B cell (primary cell): ENCODE results near the gene FANCM. TPM values are rescaled to one million over a fixed set of nuclear protein-coding genes. Genes with fewer than 3 reads are reported as not detected.

Experiments used
- ATAC-seq: fragments of 200-7000 bp; cut with Tn5 transposase; one replicate; pipeline ENCODE4 v1.10.0; 2021; ENCODE audit warnings: low read depth, mild to moderate bottlenecking, moderate number of reproducible peaks, moderate library complexity
- CTCF ChIA-PET: fragments of 350-600 bp; sonication (Branson Sonifier 250); formaldehyde crosslinking; loops from one replicate; lab custom pipeline; 2021; ENCODE audit warnings: antibody characterized with exemption, inconsistent platforms; lab: Charles Lee
- POLR2A ChIA-PET: fragments of 350-600 bp; sonication (Branson Sonifier 250); formaldehyde crosslinking; loops from one replicate; lab custom pipeline; 2021; ENCODE audit warnings: antibody characterized with exemption; lab: Charles Lee
- DNase-seq: peaks from one replicate; pipeline ENCODE4 v3.0.0; 2013
- H2AFZ ChIP-seq: 2 replicates; pipeline ENCODE4 v1.6.1; 2012; ENCODE audit warnings: mild to moderate bottlenecking, low read depth, low read length; ENCODE audit not compliant: insufficient read depth, poor library complexity, severe bottlenecking
- H3K27ac ChIP-seq, 2 donors: 1 replicate in 1 of 2; 2 replicates in 1 of 2; pipeline ENCODE4 v1.5.1; 2012 to 2013; ENCODE audit warnings: low read length in 2 of 2, mild to moderate bottlenecking in 2 of 2, moderate library complexity in 1 of 2
- H3K27me3 ChIP-seq, 4 experiments: fragments of 200-600 bp in 1 of 4; sonication (generic) in 1 of 4; replicated peaks in 1 of 4; 1 replicate in 2 of 4; 2 replicates in 2 of 4; pipeline versions ENCODE4 v1.6.1 to v1.7.0; 2013 to 2016; ENCODE audit warnings: low read length in 3 of 4, mild to moderate bottlenecking in 2 of 4, mixed read lengths in 1 of 4, moderate library complexity in 1 of 4; ENCODE audit not compliant: insufficient read depth in 4 of 4, control insufficient read depth in 3 of 4; ENCODE audit errors: control extremely low read depth in 1 of 4
- H3K36me3 ChIP-seq, 2 experiments: replicated peaks in 1 of 2; 1 replicate in 1 of 2; 2 replicates in 1 of 2; pipeline versions ENCODE4 v1.6.1 to v1.7.1; 2013; ENCODE audit warnings: low read length in 1 of 2; ENCODE audit not compliant: insufficient read depth in 2 of 2, control insufficient read depth in 1 of 2; ENCODE audit errors: control extremely low read depth in 1 of 2, extremely low read depth in 1 of 2
- H3K4me1 ChIP-seq, 2 donors: fragments of 200-600 bp in 1 of 2; sonication (generic) in 1 of 2; 1 replicate in 1 of 2; 2 replicates in 1 of 2; pipeline versions ENCODE4 v1.5.1 to v1.6.1; 2013 to 2017; ENCODE audit warnings: low read length in 2 of 2; ENCODE audit not compliant: control insufficient read depth in 2 of 2, insufficient read depth in 2 of 2
- H3K4me2 ChIP-seq: replicated peaks from 2 replicates; pipeline ENCODE3; 2012; ENCODE audit warnings: mild to moderate bottlenecking, low read depth, low read length; ENCODE audit not compliant: poor library complexity, severe bottlenecking
- H3K4me3 ChIP-seq, 5 experiments: fragments of 200-600 bp in 1 of 5; sonication (generic) in 1 of 5; 1 replicate in 3 of 5; 2 replicates in 2 of 5; pipeline versions ENCODE4 v1.5.1 to v1.7.0; 2011 to 2016; ENCODE audit warnings: low read length in 4 of 5, mild to moderate bottlenecking in 4 of 5, low read depth in 2 of 5, control low read depth in 1 of 5, moderate library complexity in 1 of 5; ENCODE audit not compliant: insufficient read depth in 1 of 5; ENCODE audit errors: control extremely low read depth in 1 of 5, extremely low read depth in 1 of 5
- H3K79me2 ChIP-seq: fragments of 200-600 bp; sonication (generic); one replicate; pipeline ENCODE4 v1.6.0; 2016; ENCODE audit warnings: low read length; ENCODE audit not compliant: control insufficient read depth, insufficient read depth
- H3K9ac ChIP-seq: fragments of 200-600 bp; sonication (generic); 2 replicates; pipeline ENCODE4 v1.6.1; 2017; ENCODE audit warnings: mild to moderate bottlenecking, low read length, moderate library complexity
- H3K9me3 ChIP-seq, 3 donors: one replicate each; pipeline versions ENCODE4 v1.6.1 to v1.7.1; 2013; ENCODE audit warnings: low read length in 2 of 3; ENCODE audit not compliant: control insufficient read depth in 2 of 3, insufficient read depth in 1 of 3; ENCODE audit errors: control extremely low read depth in 1 of 3
- H4K20me1 ChIP-seq: 2 replicates; pipeline ENCODE4 v1.6.0; 2012; ENCODE audit warnings: mild to moderate bottlenecking, low read length; ENCODE audit not compliant: insufficient read depth, control insufficient read depth, poor library complexity, severe bottlenecking
- H3K27ac Mint-ChIP-seq: one replicate; pipeline ENCODE4 v1.8.0; 2021; ENCODE audit warnings: mixed read lengths
- H3K27me3 Mint-ChIP-seq: one replicate; pipeline ENCODE4 v1.8.0; 2021; ENCODE audit warnings: mixed read lengths
- H3K4me1 Mint-ChIP-seq: one replicate; pipeline ENCODE4 v1.8.0; 2021; ENCODE audit warnings: mixed read lengths
- H3K4me3 Mint-ChIP-seq: one replicate; pipeline ENCODE4 v1.8.0; 2021; ENCODE audit warnings: mixed read lengths
- H3K9me3 Mint-ChIP-seq: one replicate; pipeline ENCODE4 v1.8.0; 2022; ENCODE audit warnings: mixed read lengths; ENCODE audit not compliant: insufficient read depth
- CTCF ChIP-seq: fragments of 200-600 bp; IDR thresholded peaks from one replicate; pipeline ENCODE4 v1.8.0; 2022; ENCODE audit warnings: antibody characterized with exemption, mild to moderate bottlenecking
- EZH2 ChIP-seq: IDR thresholded peaks from 2 replicates; pipeline ENCODE4 v1.6.1; 2012; ENCODE audit warnings: borderline replicate concordance, low read depth, mild to moderate bottlenecking, moderate library complexity, low read length; ENCODE audit not compliant: insufficient read depth, poor library complexity, severe bottlenecking
- WGBS: methylation state at CpG from one replicate; pipeline ENCODE4 v1.1.5; 2013; ENCODE audit warnings: missing lambda C conversion rate; ENCODE audit not compliant: insufficient coverage; 5-methylcytosine and 5-hydroxymethylcytosine counted together
- intact Hi-C: fragments of 100-400 bp; cut with micrococcal nuclease; formaldehyde crosslinking; loops from one replicate; pipeline ENCODE4 v1.10.0; 2022
- polyA plus RNA-seq: library from polyadenylated mRNA; depleted of rRNA; stranded (reverse); fragments of >200 nt; gene quantifications from 2 replicates; pipeline ENCODE4 v1.2.3, GENCODE V29; 2012
- total RNA-seq, 2 donors: library from RNA; stranded (reverse); fragments of 120-200 nt in 1 of 2; gene quantifications; 1 replicate in 1 of 2; 2 replicates in 1 of 2; pipeline versions ENCODE4 v1.2.3 to v1.2.4, GENCODE V29; 2013 to 2022

FANCM gene
- total and polyA plus RNA-seq, 2 donors (not counting 1 experiment from before 2014, with no cell fraction given), result 3.0 to 15.5 TPM

GRCh38 chr14:45194964-45195363 is 59.2 kb downstream of the FANCM start:
- H3K36me3 ChIP-seq, result peaks cover 2 to 5% of the 10 kb centered on the region in 2 experiments
- no peaks in the 10 kb centered on the region for H3K4me1 Mint-ChIP-seq

GRCh38 chr14:45198551-45198950 is 62.8 kb downstream of the FANCM start:
- no peak for TF ChIP-seq EZH2
- TF ChIP-seq CTCF, result no peak
- Histone ChIP-seq H2AFZ (no peak overlapping the region), H3K4me2 (no peak overlapping the region), H3K27ac (no peak overlapping the region), H4K20me1 (no peaks in the 10 kb centered on the region), H3K4me3 (no peak overlapping the region), H3K9ac (no peak overlapping the region), H3K4me1 (no peaks in the 10 kb centered on the region), H3K79me2 (no peaks in the 10 kb centered on the region), H3K36me3 (peaks cover 0 to 6% of the 10 kb centered on the region in 2 experiments), H3K27me3 (no peaks in the 10 kb centered on the region), H3K9me3 (no peaks in the 10 kb centered on the region)
- ATAC-seq (no peak), DNase-seq (no peak)
- Mint-ChIP-seq H3K27ac (no peak overlapping the region), H3K4me1 (no peaks in the 10 kb centered on the region), H3K27me3 (no peaks in the 10 kb centered on the region), H3K9me3 (no peaks in the 10 kb centered on the region), H3K4me3 (no peak overlapping the region)
- POLR2A ChIA-PET, result no interaction called here
- intact Hi-C loops, result no loop called here
- CTCF ChIA-PET, result interaction anchor here (1.9 kb wide), 1 partner anchor 70 kb away, joined by 5 read pairs; no protein-coding TSS in a partner anchor
- WGBS, result 90% methylated on average over 2 of the region's 3 CpGs

More at GRCh38 chr14:45194964-45195363, 59.2 kb downstream of the FANCM start:
- H3K4me1 ChIP-seq, result no peaks in the 10 kb centered on the region
- H3K27me3 Mint-ChIP-seq, result no peaks in the 10 kb centered on the region
- ATAC-seq (no peak), DNase-seq (no peak)
- intact Hi-C loops, result no loop called here
- TF ChIP-seq EZH2 (no peak), CTCF (no peak)
- ChIA-PET CTCF (no interaction called here), POLR2A (no interaction called here)
- H3K4me3 Mint-ChIP-seq, result no peak overlapping the region
- no peak overlapping the region for H3K9ac ChIP-seq
- H3K27me3 ChIP-seq, result no peaks in the 10 kb centered on the region
- no peak overlapping the region for H3K4me2 ChIP-seq
- no peaks in the 10 kb centered on the region for H4K20me1 ChIP-seq
- no peak overlapping the region for H3K27ac ChIP-seq
- H3K4me3 ChIP-seq, result no peak overlapping the region
- H2AFZ ChIP-seq, result no peak overlapping the region
- H3K27ac Mint-ChIP-seq, result no peak overlapping the region
- H3K9me3 Mint-ChIP-seq, result no peaks in the 10 kb centered on the region
- H3K9me3 ChIP-seq, result no peaks in the 10 kb centered on the region
- no CpG with 5 or more reads among the region's 4 CpGs for WGBS
- H3K79me2 ChIP-seq, result no peaks in the 10 kb centered on the region
